RWPE1 (cell line): ENCODE results near the gene CEACAM1.
A peak's percentile ranks its signal among the peaks of the same experiment; 100 is the strongest.
"Not testable (repeated sequence)": the region's sequence is repeated elsewhere in the genome, so short reads cannot be mapped to it uniquely, and the experiment has no call there.

ENCODE experiments used
- CTCF ChIA-PET: fragments of 350-600 bp; sonication (Branson Sonifier 250); formaldehyde crosslinking; extraction: SDS; loops from one replicate; lab custom pipeline; 2021; lab: Yijun Ruan, JAX
- POLR2A ChIA-PET: fragments of 400-600 bp; formaldehyde crosslinking; extraction: SDS; loops from one replicate; lab custom pipeline; 2020; ENCODE audit warnings: antibody characterized with exemption; ENCODE audit not compliant: low non-redundant PET; lab: Yijun Ruan, JAX
- DNase-seq: peaks from one replicate; pipeline ENCODE4 v3.0.0; 2012; ENCODE audit warnings: low spot score
- H3K27ac ChIP-seq: fragments of 450-650 bp; 2 replicates; pipeline ENCODE4 v1.5.1; 2017
- CTCF ChIP-seq: fragments of 450-650 bp; conservative IDR thresholded peaks from 2 replicates; pipeline ENCODE4 v1.5.1; 2017; ENCODE audit warnings: low read depth, mild to moderate bottlenecking

The CEACAM1 gene

DNA sequence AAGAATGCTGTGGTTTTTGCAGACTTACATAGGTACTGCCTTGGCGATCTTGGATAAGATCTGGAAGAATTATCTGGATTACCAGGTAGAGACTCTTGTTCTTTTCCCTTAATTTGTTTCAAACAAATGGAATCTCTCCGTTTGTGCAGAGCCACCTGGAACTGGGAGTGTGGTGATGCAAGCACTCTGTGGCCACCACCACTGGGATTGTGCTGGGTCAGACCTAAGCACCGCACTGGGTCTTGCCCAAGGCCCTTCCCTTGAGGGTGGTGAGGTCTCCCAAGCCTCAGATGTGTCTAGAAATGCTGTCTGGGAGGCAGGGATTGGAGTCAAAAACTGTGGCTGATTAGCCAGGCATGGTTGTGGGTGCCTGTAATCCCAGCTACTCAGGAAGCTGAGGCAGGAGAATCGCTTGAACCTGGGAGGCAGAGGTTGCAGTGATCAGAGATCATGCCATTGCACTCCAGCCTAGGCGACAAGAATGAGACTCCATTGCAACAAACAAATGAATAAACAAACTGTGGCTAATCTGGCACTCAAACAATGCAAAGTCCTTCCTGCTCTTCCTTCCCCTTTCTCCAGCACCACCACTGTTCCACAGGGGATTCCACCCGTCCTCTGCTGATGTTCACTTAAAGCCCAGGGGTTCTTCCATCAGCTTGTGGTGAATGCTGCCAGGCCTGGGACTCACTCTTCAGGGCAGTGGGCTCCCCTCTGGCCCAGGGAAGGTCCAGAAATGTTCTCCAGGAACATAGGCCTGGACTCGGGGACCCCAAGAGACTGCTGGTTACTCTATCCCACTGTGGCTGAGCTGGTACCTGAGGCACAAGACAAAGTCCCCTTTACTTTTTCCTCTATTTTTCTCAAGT, 10.8 kb upstream of the CEACAM1 start:
- no peak for TF ChIP-seq CTCF
- CTCF ChIA-PET: interaction anchor here (0.7 kb wide), 1 partner anchor 58 kb away, joined by 3 read pairs; no protein-coding TSS in a partner anchor
- POLR2A ChIA-PET: no interaction called here
- H3K27ac ChIP-seq: no peak overlapping the region
- no peak for DNase-seq

GRCh38 chr19:42535276-42535675, 7.0 kb upstream of the CEACAM1 start:
- H3K27ac ChIP-seq, DNase-seq, POLR2A ChIA-PET: not testable (repeated sequence)
- CTCF ChIA-PET: interaction anchor here (0.6 kb wide), 1 partner anchor 65 kb away, joined by 4 read pairs; no protein-coding TSS in a partner anchor

GRCh38 chr19:42534391-42534790, 6.1 kb upstream of the CEACAM1 start:
- DNase-seq: no peak
- TF ChIP-seq CTCF: no peak
- ChIA-PET POLR2A (no interaction called here), CTCF (no interaction called here)
- no peak overlapping the region for H3K27ac ChIP-seq

GRCh38 chr19:42532891-42533290, 4.6 kb upstream of the CEACAM1 start:
- ChIA-PET CTCF (no interaction called here), POLR2A (no interaction called here)

GRCh38 chr19:42531313-42531712, 3.0 kb upstream of the CEACAM1 start:
- CTCF ChIA-PET: interaction anchor here (0.6 to 0.9 kb wide), 2 partner anchors 35 to 81 kb away, joined by 4 read pairs; no protein-coding TSS in a partner anchor
- no peak for TF ChIP-seq CTCF
- H3K27ac ChIP-seq: no peak overlapping the region
- DNase-seq: no peak
- POLR2A ChIA-PET: no interaction called here

More at GRCh38 chr19:42532891-42533290, 4.6 kb upstream of the CEACAM1 start:
- H3K27ac ChIP-seq: no peak overlapping the region
- no peak for TF ChIP-seq CTCF
- no peak for DNase-seq

GRCh38 chr19:42529248-42529764, 1.0 kb upstream of the CEACAM1 start:
- H3K27ac ChIP-seq: no peak overlapping the region; the same call in 1 of the 2 replicates
- peak; percentile 53 for DNase-seq
- CTCF ChIA-PET: interaction anchor here (0.6 to 2.2 kb wide), 7 partner anchors 15 to 1979 kb away, joined by 3 to 19 read pairs (median 6); no protein-coding TSS in a partner anchor
- POLR2A ChIA-PET: no interaction called here
- peak; percentile 64 for TF ChIP-seq CTCF
